SK-N-MC (cell line): Measurements from ENCODE around the gene GRM5.
"Not testable (repeated sequence)": the region's sequence is repeated elsewhere in the genome, so short reads cannot be mapped to it uniquely, and the experiment has no call there.

Experiments used
- DNase-seq: peaks from one replicate; pipeline ENCODE4 v3.0.0-alpha.2; 2011; ENCODE audit warnings: low read depth, low spot score
- H3K27ac ChIP-seq: fragments of 200-600 bp; sonication (generic); 2 replicates; pipeline ENCODE4 v1.5.1; 2016; ENCODE audit warnings: mixed run types
- H3K36me3 ChIP-seq: fragments of 200-600 bp; sonication (generic); 2 replicates; pipeline ENCODE4 v1.6.1; 2017; ENCODE audit warnings: antibody characterized with exemption, low read length, mixed read lengths; ENCODE audit not compliant: insufficient read depth
- H3K4me3 ChIP-seq: fragments of 200-600 bp; sonication (generic); 2 replicates; pipeline ENCODE4 v1.5.1; 2016
- H3K9ac ChIP-seq: fragments of 200-600 bp; sonication (generic); 2 replicates; pipeline ENCODE4 v1.8.0; 2017; ENCODE audit warnings: mixed run types, mixed read lengths; ENCODE audit not compliant: insufficient read length
- H3K9me3 ChIP-seq: fragments of 200-600 bp; sonication (generic); 2 replicates; pipeline ENCODE4 v1.6.1; 2017; ENCODE audit warnings: low read depth, mild to moderate bottlenecking, antibody characterized with exemption, low read length, moderate library complexity, mixed read lengths
- EZH2 ChIP-seq: fragments of 200-600 bp; sonication (generic); IDR thresholded peaks from one replicate; pipeline ENCODE4 v1.6.1; 2017; ENCODE audit warnings: antibody characterized with exemption
- FOXP2 ChIP-seq: optimal IDR thresholded peaks from 2 replicates; pipeline ENCODE3; 2011; ENCODE audit warnings: mild to moderate bottlenecking, moderate library complexity; ENCODE audit not compliant: insufficient read depth; ENCODE audit errors: extremely low read length, control extremely low read depth
- POLR2AphosphoS5 ChIP-seq: IDR thresholded peaks from 2 replicates; pipeline ENCODE4 v1.6.1; 2012; ENCODE audit warnings: mild to moderate bottlenecking, low read depth, low read length, borderline replicate concordance

Gene GRM5

DNA sequence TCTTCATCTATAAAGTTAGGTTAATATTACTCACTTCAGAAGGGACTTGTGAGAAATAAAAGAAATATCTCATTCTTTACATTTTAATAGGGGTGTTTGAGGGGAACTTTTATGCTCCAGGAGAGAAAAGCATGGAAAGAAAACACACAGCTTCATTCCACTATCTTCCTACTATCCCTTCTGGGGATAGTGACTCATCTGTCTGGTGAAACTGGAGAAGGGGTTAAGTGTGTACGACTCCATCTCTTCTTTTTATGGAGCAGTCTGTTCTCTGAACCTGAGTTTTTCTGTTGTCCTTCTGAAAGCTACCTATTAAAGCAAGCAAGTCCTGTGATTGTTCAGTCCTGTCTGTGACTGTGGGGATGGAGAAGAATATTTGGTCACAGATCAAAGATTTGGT is 227.6 kb downstream of the GRM5 start:
- not testable (repeated sequence) for DNase-seq, H3K36me3 ChIP-seq, H3K9me3 ChIP-seq, H3K9ac ChIP-seq, H3K4me3 ChIP-seq, H3K27ac ChIP-seq

DNA sequence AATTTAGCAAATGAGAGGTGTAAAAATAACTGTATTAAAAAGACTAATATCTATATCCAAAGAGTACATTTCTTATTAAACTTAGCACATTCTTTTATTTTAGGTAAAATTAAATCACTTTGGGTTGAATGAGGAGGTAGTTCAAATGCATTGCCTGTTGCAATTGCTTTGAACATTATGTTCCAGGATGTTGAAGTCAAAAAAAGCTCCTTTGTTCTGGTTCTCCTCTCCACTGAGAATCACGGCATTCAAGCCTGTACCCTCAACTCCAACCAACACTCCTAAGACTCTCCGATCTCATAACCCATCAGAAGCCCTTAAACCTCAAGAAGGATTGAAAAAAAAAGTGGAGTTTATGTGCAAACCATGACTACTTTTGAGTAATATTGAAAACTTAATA is 230.1 kb downstream of the GRM5 start:
- not testable (repeated sequence) for H3K9ac ChIP-seq, DNase-seq, H3K27ac ChIP-seq, H3K9me3 ChIP-seq, H3K36me3 ChIP-seq, H3K4me3 ChIP-seq

DNA sequence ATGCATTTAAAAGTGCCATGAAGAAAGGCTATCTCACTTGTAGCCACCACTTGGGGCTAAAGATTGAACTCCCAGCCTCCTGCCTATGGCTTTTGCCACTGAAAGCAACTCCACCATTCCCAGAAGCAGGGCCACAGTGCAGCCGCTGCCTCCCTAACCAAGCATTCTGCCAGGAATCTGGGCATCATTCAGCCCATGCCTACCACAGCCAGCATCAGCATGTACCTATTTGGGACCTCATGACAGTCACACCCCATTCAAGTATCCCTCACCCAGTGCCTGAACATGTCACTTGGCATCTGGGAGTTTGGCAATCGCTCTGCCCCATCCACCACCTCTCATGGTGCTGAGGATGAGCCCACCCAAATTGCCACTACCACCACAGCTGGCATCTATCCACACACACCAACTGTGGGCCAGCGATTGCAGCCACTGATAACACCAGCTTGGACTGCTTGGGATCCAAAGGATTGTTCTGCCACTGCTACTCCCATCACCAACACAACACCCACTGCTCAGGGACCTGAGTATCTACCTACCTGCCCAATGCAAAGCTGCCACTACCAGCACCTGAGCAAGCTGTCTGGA is 234.4 kb downstream of the GRM5 start:
- no peak for DNase-seq
- H3K36me3 ChIP-seq, result no peaks in the 10 kb centered on the region
- no peaks in the 10 kb centered on the region for H3K9me3 ChIP-seq
- no peak overlapping the region for H3K4me3 ChIP-seq
- no peak overlapping the region for H3K27ac ChIP-seq
- TF ChIP-seq POLR2AphosphoS5 (no peak), EZH2 (no peak)
- H3K9ac ChIP-seq, result no peak overlapping the region

DNA sequence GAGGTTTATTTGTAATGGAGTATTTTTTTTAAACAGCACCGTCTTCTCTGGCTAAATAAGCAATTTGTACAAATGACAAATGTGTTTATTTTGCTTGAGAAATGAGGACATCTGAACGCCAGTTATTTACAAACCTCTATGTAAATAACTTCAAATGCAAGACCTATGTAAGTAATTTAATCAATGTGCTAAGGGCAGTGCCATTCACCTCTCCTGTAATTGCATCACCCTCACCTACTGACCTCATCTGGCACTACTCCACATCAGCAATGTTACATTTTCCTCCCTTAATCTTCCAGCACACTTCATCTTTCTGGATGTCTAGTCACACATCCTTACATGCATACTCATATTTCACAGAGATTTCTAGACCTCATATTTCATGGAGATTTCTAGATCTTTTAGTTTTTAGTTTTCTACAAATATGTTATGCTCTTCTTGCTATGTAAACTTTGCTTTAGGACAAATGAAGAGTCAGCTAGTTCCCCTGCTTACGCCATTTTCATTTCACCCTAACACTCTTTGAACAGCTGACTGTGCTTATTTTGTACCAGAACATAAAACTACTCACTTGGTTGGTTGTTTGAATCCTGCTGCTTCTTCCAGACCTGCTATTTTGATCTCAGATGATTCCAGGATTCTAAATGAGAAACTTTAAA is 238.6 kb downstream of the GRM5 start:
- Histone ChIP-seq H3K9ac (no peak overlapping the region), H3K9me3 (no peaks in the 10 kb centered on the region), H3K4me3 (no peak overlapping the region), H3K36me3 (no peaks in the 10 kb centered on the region), H3K27ac (no peak overlapping the region)
- TF ChIP-seq FOXP2 (no peak), EZH2 (no peak), POLR2AphosphoS5 (no peak)
- DNase-seq, result no peak

DNA sequence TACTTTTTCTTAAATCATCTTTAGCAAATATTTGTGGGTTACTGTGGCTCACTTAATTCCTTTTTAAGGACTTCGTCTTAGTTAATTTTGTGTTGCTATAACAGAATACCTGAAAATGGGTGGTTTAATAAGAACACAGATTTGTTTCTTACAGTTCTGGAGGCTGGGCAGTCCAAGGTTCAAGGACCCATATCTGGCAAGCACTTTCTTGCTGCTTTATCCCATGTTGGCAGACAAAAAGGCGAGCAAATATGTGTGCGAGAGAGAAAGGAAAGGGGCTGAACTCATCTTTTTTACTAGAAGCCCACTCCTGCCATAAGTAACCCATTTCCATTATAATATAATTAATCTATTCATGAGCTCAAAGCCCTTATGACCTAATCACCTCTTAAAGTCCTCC is 246.2 kb downstream of the GRM5 start:
- Histone ChIP-seq H3K4me3 (no peak overlapping the region), H3K27ac (no peak overlapping the region), H3K9ac (no peak overlapping the region), H3K9me3 (no peaks in the 10 kb centered on the region), H3K36me3 (no peaks in the 10 kb centered on the region)
- no peak for DNase-seq
- TF ChIP-seq POLR2AphosphoS5 (no peak), EZH2 (no peak), FOXP2 (no peak)

DNA sequence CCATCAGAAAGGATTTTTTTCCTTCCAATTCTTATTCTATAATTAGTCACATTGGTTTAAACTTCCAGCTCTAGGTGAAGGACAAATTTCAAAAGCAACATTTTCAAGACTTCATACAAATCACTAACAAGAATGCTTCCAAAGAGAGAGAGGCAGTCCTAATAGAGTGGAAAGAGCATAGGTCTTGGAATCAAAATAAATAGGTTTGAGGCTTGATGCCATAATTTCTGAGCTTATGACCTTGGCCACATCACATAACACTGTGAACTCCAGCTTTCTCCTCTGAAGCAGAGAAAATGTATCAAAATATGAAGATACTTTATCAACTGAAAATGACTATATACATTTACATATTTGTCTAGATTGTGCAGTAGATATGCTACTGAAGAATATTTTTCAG is 246.8 kb downstream of the GRM5 start:
- Histone ChIP-seq H3K27ac (no peak overlapping the region), H3K36me3 (no peaks in the 10 kb centered on the region), H3K4me3 (no peak overlapping the region), H3K9ac (no peak overlapping the region), H3K9me3 (no peaks in the 10 kb centered on the region)
- no peak for DNase-seq
- TF ChIP-seq FOXP2 (no peak), POLR2AphosphoS5 (no peak), EZH2 (no peak)

DNA sequence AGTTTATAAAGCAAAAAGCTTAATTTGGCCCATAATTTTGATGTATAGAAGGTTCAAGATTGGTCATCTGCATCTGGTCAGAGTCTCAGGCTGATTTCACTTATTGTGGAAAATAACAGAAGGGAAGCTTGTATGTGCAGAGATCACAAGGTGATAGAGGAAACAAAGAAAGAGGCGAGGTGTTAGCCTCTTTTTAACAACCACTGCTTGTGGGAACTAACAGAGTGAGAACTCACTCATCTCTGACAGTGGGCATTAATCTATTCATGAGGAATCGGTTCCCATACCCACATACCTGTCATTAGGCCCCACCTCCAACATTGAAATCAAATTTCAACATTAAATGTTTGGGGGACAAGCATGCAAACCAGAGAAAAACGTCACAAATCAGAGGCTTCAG is 250.3 kb downstream of the GRM5 start:
- Histone ChIP-seq H3K4me3 (no peak overlapping the region), H3K27ac (no peak overlapping the region), H3K36me3 (no peaks in the 10 kb centered on the region), H3K9me3 (no peaks in the 10 kb centered on the region), H3K9ac (no peak overlapping the region)
- no peak for DNase-seq
- TF ChIP-seq FOXP2, result no peak

DNA sequence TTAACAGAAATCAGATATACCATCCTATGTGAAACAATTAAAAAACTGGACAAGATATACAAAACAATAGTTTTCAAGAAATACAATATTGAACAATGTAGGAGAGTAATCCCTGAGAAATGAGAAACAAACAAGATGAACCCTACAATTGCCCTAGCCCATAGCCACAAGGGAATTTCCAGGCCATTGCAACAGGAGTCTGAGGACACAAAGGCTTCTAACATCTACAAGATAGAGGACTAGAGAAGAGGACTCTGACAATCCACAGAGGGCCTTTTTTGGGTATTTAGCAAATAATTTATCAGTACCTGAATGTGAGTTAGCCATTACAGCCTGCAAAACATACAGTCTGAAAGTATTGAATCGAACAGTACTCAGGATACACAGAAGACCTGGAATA is 251.7 kb downstream of the GRM5 start:
- TF ChIP-seq EZH2 (no peak), FOXP2 (no peak), POLR2AphosphoS5 (no peak)
- Histone ChIP-seq H3K9me3 (no peaks in the 10 kb centered on the region), H3K36me3 (no peaks in the 10 kb centered on the region), H3K9ac (no peak overlapping the region), H3K27ac (no peak overlapping the region), H3K4me3 (no peak overlapping the region)
- DNase-seq, result no peak

DNA sequence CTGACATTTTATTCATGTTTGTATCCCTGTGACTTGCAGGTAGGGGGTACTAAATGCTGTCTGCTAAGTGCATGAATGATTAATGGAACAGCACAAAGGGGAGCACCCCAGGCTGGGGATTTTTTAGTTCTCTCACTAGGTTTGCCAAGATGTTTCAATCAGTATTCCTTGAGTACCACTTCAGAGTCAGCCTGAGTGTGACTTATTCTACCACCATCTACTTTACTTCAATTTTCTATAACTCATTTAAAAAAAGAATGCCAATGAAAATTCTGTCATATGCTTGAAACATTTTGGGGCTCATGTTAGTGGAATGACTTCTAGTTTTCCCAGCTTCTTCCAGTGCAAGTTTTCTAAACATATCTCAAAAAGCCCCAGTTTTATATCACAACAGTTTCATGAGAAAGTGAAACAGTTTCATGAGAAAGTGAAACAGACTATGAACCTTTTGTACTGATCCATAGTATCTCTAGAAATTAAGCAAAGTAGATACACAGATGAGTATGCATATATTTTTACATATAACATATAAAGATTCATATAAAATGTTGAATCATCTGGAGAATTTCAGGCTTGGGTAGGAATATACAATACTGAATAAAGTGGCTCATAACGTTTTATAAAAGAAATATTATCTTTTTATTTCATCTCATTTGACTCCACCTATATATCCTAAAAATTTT is 252.4 kb downstream of the GRM5 start:
- DNase-seq, result no peak
- no peaks in the 10 kb centered on the region for H3K36me3 ChIP-seq
- H3K9ac ChIP-seq, result no peak overlapping the region
- no peak overlapping the region for H3K4me3 ChIP-seq
- H3K27ac ChIP-seq, result no peak overlapping the region
- TF ChIP-seq EZH2, result no peak
- TF ChIP-seq POLR2AphosphoS5, result no peak
- no peak for TF ChIP-seq FOXP2
- no peaks in the 10 kb centered on the region for H3K9me3 ChIP-seq
